HL-60 (cell line): ENCODE results near the gene MSI1.

Experiments used
- DNase-seq, 2 experiments: peaks; one replicate each; pipeline ENCODE4 v3.0.0-alpha.2; 2010 to 2020; ENCODE audit warnings: low read depth in 1 of 2, low spot score in 1 of 2
- H3K27ac ChIP-seq: fragments of 250-450 bp; sonication (Bioruptor Pico); replicated peaks from 2 replicates; pipeline ENCODE4 v1.5.1; 2020; ENCODE audit warnings: mild to moderate bottlenecking, moderate library complexity
- H3K27me3 ChIP-seq: fragments of 250-450 bp; sonication (Bioruptor Pico); 2 replicates; pipeline ENCODE4 v1.5.1; 2021; ENCODE audit warnings: mild to moderate bottlenecking, moderate library complexity; ENCODE audit not compliant: insufficient read depth, poor library complexity, severe bottlenecking
- H3K4me3 ChIP-seq: replicated peaks from 2 replicates; pipeline ENCODE4 v1.5.1; 2011; ENCODE audit warnings: mild to moderate bottlenecking, control low read depth, low read length; ENCODE audit not compliant: insufficient read depth
- GABPA ChIP-seq: IDR thresholded peaks from 2 replicates; pipeline ENCODE4 v1.6.1; 2012; ENCODE audit warnings: low read depth
- POLR2AphosphoS5 ChIP-seq: IDR thresholded peaks from 2 replicates; pipeline ENCODE4 v1.6.1; 2012; ENCODE audit warnings: low read depth
- SPI1 ChIP-seq: IDR thresholded peaks from 2 replicates; pipeline ENCODE4 v1.6.1; 2012; ENCODE audit warnings: low read depth, mild to moderate bottlenecking, borderline replicate concordance
- TF ChIP-seq, protein P1 (sequence below): IDR thresholded peaks from one replicate; pipeline ENCODE4 v1.5.1; 2011; ENCODE audit warnings: low read length, control low read depth, inconsistent platforms; ENCODE audit not compliant: insufficient read depth
- TF ChIP-seq, protein P2 (sequence below): IDR thresholded peaks from 2 replicates; pipeline ENCODE4 v1.6.1; 2012; ENCODE audit warnings: low read depth; ENCODE audit not compliant: insufficient replicate concordance

Gene MSI1

DNA sequence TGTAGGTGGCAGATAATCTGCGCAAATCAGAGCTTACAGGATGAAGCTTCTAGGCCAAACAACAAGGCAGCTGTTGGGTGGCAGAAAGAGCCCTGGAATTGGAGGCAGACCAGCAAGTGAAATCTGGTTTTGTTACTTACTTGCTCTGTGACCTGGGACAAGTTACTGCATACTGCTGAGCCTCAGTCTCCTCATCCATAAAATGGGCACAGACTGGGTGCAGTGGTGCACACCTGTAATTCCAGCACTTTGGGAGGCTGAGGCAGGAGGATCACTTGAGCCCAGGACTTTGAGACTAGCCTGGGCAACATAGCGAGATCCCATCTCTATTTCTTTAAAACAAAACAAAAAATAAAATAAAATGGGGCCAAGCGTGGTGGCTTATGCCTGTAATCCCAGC, 37.6 kb upstream of the MSI1 start:
- H3K27ac ChIP-seq, result no peak overlapping the region
- TF ChIP-seq GABPA (no peak), SPI1 (no peak), POLR2AphosphoS5 (no peak)
- TF ChIP-seq, protein P1, sequence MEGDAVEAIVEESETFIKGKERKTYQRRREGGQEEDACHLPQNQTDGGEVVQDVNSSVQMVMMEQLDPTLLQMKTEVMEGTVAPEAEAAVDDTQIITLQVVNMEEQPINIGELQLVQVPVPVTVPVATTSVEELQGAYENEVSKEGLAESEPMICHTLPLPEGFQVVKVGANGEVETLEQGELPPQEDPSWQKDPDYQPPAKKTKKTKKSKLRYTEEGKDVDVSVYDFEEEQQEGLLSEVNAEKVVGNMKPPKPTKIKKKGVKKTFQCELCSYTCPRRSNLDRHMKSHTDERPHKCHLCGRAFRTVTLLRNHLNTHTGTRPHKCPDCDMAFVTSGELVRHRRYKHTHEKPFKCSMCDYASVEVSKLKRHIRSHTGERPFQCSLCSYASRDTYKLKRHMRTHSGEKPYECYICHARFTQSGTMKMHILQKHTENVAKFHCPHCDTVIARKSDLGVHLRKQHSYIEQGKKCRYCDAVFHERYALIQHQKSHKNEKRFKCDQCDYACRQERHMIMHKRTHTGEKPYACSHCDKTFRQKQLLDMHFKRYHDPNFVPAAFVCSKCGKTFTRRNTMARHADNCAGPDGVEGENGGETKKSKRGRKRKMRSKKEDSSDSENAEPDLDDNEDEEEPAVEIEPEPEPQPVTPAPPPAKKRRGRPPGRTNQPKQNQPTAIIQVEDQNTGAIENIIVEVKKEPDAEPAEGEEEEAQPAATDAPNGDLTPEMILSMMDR, result no peak
- DNase-seq, result no peak
- no peak overlapping the region for H3K4me3 ChIP-seq
- no peaks in the 10 kb centered on the region for H3K27me3 ChIP-seq

DNA sequence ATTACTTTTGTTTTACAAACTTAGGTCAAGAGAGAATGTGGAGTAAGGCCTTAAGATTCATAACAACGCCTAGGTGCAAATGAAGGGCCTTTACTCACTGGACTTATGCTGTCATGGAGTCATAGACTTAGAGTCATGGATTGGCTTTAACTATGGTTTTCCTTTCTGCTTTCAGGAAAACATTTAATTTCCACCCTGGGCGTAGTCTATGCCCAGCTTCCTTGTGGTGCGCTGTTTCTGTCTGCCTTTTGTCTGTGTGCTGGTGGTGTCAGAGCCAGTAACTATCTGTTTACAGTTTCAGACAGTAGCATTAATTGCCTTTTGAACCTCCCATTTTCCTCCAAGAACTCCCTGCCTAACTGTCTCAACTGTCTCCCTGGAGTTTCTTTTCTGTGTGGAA, 37.1 kb upstream of the MSI1 start:
- TF ChIP-seq POLR2AphosphoS5 (no peak), SPI1 (no peak), GABPA (no peak)
- TF ChIP-seq, protein P1, result no peak
- TF ChIP-seq, protein P2, sequence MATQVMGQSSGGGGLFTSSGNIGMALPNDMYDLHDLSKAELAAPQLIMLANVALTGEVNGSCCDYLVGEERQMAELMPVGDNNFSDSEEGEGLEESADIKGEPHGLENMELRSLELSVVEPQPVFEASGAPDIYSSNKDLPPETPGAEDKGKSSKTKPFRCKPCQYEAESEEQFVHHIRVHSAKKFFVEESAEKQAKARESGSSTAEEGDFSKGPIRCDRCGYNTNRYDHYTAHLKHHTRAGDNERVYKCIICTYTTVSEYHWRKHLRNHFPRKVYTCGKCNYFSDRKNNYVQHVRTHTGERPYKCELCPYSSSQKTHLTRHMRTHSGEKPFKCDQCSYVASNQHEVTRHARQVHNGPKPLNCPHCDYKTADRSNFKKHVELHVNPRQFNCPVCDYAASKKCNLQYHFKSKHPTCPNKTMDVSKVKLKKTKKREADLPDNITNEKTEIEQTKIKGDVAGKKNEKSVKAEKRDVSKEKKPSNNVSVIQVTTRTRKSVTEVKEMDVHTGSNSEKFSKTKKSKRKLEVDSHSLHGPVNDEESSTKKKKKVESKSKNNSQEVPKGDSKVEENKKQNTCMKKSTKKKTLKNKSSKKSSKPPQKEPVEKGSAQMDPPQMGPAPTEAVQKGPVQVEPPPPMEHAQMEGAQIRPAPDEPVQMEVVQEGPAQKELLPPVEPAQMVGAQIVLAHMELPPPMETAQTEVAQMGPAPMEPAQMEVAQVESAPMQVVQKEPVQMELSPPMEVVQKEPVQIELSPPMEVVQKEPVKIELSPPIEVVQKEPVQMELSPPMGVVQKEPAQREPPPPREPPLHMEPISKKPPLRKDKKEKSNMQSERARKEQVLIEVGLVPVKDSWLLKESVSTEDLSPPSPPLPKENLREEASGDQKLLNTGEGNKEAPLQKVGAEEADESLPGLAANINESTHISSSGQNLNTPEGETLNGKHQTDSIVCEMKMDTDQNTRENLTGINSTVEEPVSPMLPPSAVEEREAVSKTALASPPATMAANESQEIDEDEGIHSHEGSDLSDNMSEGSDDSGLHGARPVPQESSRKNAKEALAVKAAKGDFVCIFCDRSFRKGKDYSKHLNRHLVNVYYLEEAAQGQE, result no peak
- Histone ChIP-seq H3K27ac (no peak overlapping the region), H3K4me3 (no peak overlapping the region), H3K27me3 (no peaks in the 10 kb centered on the region)
- no peak for DNase-seq

DNA sequence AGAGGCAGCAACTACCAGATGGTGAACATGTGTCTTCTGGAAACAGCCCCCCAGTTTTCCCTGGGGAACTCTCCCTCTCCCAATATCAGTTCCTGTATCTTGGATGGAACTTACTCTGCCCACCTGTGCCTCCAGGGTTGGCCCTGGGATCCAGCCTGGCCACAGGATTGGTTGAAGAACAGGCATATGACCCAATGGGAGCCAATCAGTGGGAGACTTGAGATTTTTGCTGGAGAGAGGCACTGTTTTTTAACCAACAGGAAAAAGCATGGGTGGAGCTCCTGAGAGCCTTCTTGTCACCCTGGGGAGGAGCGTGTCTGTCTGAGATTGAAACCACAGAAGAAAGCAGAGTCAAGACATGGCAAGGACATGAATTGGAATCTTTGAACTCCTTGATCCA, 35.3 kb upstream of the MSI1 start:
- TF ChIP-seq POLR2AphosphoS5, result no peak
- TF ChIP-seq, protein P2, result no peak
- no peaks in the 10 kb centered on the region for H3K27me3 ChIP-seq
- H3K27ac ChIP-seq, result no peak overlapping the region
- H3K4me3 ChIP-seq, result no peak overlapping the region
- no peak for DNase-seq

DNA sequence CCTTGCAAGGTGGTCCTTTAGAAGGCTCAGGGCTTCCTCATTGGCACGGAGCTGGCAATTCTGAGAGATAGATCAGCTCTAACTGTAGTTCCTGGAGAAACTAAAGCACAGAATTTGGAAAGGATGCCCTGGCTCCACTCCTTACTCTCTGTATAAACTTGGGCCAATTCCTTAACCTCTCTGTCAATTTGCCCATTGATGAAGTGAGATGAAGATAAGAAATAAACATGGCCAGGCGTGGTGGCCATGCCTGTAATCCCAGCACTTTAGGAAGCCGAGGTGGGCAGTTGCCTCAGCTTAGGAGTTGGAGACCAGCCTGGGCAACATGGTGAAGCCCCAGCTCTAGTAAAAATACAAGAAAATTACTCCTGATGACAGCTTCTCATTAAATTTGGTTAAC, 34.9 kb upstream of the MSI1 start:
- Histone ChIP-seq H3K4me3 (no peak overlapping the region), H3K27me3 (no peaks in the 10 kb centered on the region), H3K27ac (no peak overlapping the region)
- TF ChIP-seq POLR2AphosphoS5, result no peak
- TF ChIP-seq GABPA, result no peak
- TF ChIP-seq, protein P1, result no peak
- no peak for TF ChIP-seq SPI1
- TF ChIP-seq, protein P2, result no peak
- no peak for DNase-seq
